Naive thymus-derived CD4-positive, alpha-beta T cell (primary cell): ENCODE measurements around the gene NHLH2. TPM values are rescaled to one million over a fixed set of nuclear protein-coding genes. Genes with fewer than 3 reads are reported as not detected.

Experiments used
- ATAC-seq: fragments of 150-1000 bp; cut with Tn5 transposase; 2 replicates; pipeline ENCODE4 v1.10.0; 2021; ENCODE audit warnings: mild to moderate bottlenecking, moderate library complexity
- CTCF ChIA-PET: fragments of 350-600 bp; sonication (Branson Sonifier 250); formaldehyde crosslinking; loops from one replicate; lab custom pipeline; 2021; ENCODE audit warnings: antibody characterized with exemption; lab: Charles Lee
- POLR2A ChIA-PET: fragments of 350-600 bp; sonication (Branson Sonifier 250); formaldehyde crosslinking; loops from one replicate; lab custom pipeline; 2021; ENCODE audit warnings: antibody characterized with exemption, inconsistent platforms; lab: Charles Lee
- DNase-seq, 9 donors: peaks; one replicate each; pipeline versions ENCODE4 v3.0.0 to v3.0.0-alpha.2; 2020 to 2022; ENCODE audit warnings: mixed read lengths in 1 of 9
- H3K27ac ChIP-seq: one replicate; pipeline ENCODE4 v1.7.0; 2013; ENCODE audit warnings: mild to moderate bottlenecking, low read depth, low read length, moderate library complexity
- H3K27me3 ChIP-seq, 2 donors: one replicate each; pipeline ENCODE4 v1.7.0; 2013; ENCODE audit warnings: low read length in 2 of 2, mild to moderate bottlenecking in 2 of 2, moderate library complexity in 2 of 2; ENCODE audit not compliant: control insufficient read depth in 2 of 2, insufficient read depth in 2 of 2
- H3K36me3 ChIP-seq, 3 experiments: 1 replicate in 2 of 3; 2 replicates in 1 of 3; pipeline ENCODE4 v1.7.0; 2013; ENCODE audit warnings: low read length in 3 of 3, mild to moderate bottlenecking in 3 of 3, moderate library complexity in 1 of 3; ENCODE audit not compliant: insufficient read depth in 3 of 3, control insufficient read depth in 2 of 3
- H3K4me1 ChIP-seq, 2 donors: one replicate each; pipeline ENCODE4 v1.7.0; 2013; ENCODE audit warnings: low read length in 2 of 2, mild to moderate bottlenecking in 2 of 2, moderate library complexity in 1 of 2; ENCODE audit not compliant: control insufficient read depth in 2 of 2, insufficient read depth in 2 of 2
- H3K4me3 ChIP-seq: 2 replicates; pipeline ENCODE4 v1.7.0; 2013; ENCODE audit warnings: mild to moderate bottlenecking, low read length
- H3K9me3 ChIP-seq, 3 experiments: 1 replicate in 2 of 3; 2 replicates in 1 of 3; pipeline ENCODE4 v1.7.0; 2013; ENCODE audit warnings: low read length in 3 of 3; ENCODE audit not compliant: control insufficient read depth in 2 of 3
- H3K27ac Mint-ChIP-seq, 9 donors: one replicate each; pipeline ENCODE4 v1.8.0; 2020 to 2022; ENCODE audit warnings: mixed read lengths in 9 of 9, mild to moderate bottlenecking in 8 of 9, moderate library complexity in 5 of 9, inconsistent platforms in 2 of 9
- H3K27me3 Mint-ChIP-seq, 5 donors: one replicate each; pipeline ENCODE4 v1.8.0; 2021 to 2022; ENCODE audit warnings: mixed read lengths in 5 of 5, mild to moderate bottlenecking in 1 of 5
- H3K36me3 Mint-ChIP-seq, 5 donors: one replicate each; pipeline ENCODE4 v1.8.0; 2020 to 2022; ENCODE audit warnings: mixed read lengths in 5 of 5, mild to moderate bottlenecking in 3 of 5, inconsistent platforms in 1 of 5
- H3K4me1 Mint-ChIP-seq, 7 donors: one replicate each; pipeline ENCODE4 v1.8.0; 2020 to 2022; ENCODE audit warnings: mixed read lengths in 7 of 7, mild to moderate bottlenecking in 3 of 7, inconsistent platforms in 1 of 7
- H3K4me3 Mint-ChIP-seq, 10 donors: one replicate each; pipeline ENCODE4 v1.8.0; 2020 to 2022; ENCODE audit warnings: mild to moderate bottlenecking in 10 of 10, mixed read lengths in 10 of 10, moderate library complexity in 6 of 10, inconsistent platforms in 2 of 10
- H3K9me3 Mint-ChIP-seq, 11 donors: one replicate each; pipeline ENCODE4 v1.8.0; 2020 to 2022; ENCODE audit warnings: mixed read lengths in 11 of 11, mild to moderate bottlenecking in 4 of 11, inconsistent platforms in 1 of 11, moderate library complexity in 1 of 11
- intact Hi-C, 2 donors: fragments of 100-400 bp; cut with micrococcal nuclease; formaldehyde crosslinking; loops; one replicate each; pipeline ENCODE4 v1.15.1; 2023
- polyA plus RNA-seq, 2 donors: library from polyadenylated mRNA; unstranded; fragments of 300-500 nt; fragmentation: Illumina TruSeq; gene quantifications; one replicate each; pipeline ENCODE4 v1.2.3, GENCODE V29; 2021
- total RNA-seq, 6 experiments: library from RNA in 5 of 6; stranded (reverse) in 5 of 6; gene quantifications; 1 replicate in 5 of 6; 2 replicates in 1 of 6; pipeline ENCODE4 v1.2.3 and lab custom pipeline; 2021 to 2026

The NHLH2 gene
- total and polyA plus RNA-seq, 7 experiments from 2014 or later = not detected

GRCh38 chr1:115839029-115839678, 1.8 kb downstream of the NHLH2 start:
- POLR2A ChIA-PET = no interaction called here
- Mint-ChIP-seq H3K27ac (peak overlapping the region in 1 of 9 donors; percentile 57), H3K4me1 (peaks cover 3 to 13% (median 4%) of the 10 kb centered on the region in 7 donors), H3K27me3 (peaks cover 69 to 81% (median 76%) of the 10 kb centered on the region in 5 donors), H3K4me3 (peak overlapping the region; percentile 17 to 83 (median 67)), H3K36me3 (peaks cover 0 to 1% (median 0%) of the 10 kb centered on the region in 5 donors), H3K9me3 (no peaks in the 10 kb centered on the region)
- CTCF ChIA-PET = no interaction called here
- DNase-seq (peak in 1 of 9 donors; percentile 23), ATAC-seq (peak; percentile 29)
- no peaks in the 10 kb centered on the region for H3K4me1 ChIP-seq
- H3K27me3 ChIP-seq = peaks cover 0 to 14% of the 10 kb centered on the region in 2 donors
- H3K9me3 ChIP-seq = no peaks in the 10 kb centered on the region
- no peak overlapping the region for H3K27ac ChIP-seq
- H3K36me3 ChIP-seq = no peaks in the 10 kb centered on the region
- no peak overlapping the region for H3K4me3 ChIP-seq
- intact Hi-C loops = no loop called here

GRCh38 chr1:115838431-115839028, 2.4 kb downstream of the NHLH2 start:
- H3K4me3 ChIP-seq = no peak overlapping the region
- H3K27me3 ChIP-seq = peaks cover 0 to 14% of the 10 kb centered on the region in 2 donors
- no peaks in the 10 kb centered on the region for H3K36me3 ChIP-seq
- H3K36me3 Mint-ChIP-seq = peaks cover 0 to 1% (median 0%) of the 10 kb centered on the region in 5 donors
- H3K4me1 Mint-ChIP-seq = peaks cover 3 to 13% (median 4%) of the 10 kb centered on the region in 7 donors
- H3K27ac ChIP-seq = no peak overlapping the region
- H3K4me3 Mint-ChIP-seq = peak overlapping the region in 7 of 10 donors; percentile 17 to 83 (median 68)
- H3K9me3 Mint-ChIP-seq = no peaks in the 10 kb centered on the region
- no peaks in the 10 kb centered on the region for H3K4me1 ChIP-seq
- ATAC-seq = peak; percentile 30
- CTCF ChIA-PET = no interaction called here
- intact Hi-C loops = no loop called here
- H3K9me3 ChIP-seq = no peaks in the 10 kb centered on the region
- DNase-seq = no peak
- H3K27ac Mint-ChIP-seq = peak overlapping the region in 1 of 9 donors; percentile 57
- POLR2A ChIA-PET = no interaction called here
- H3K27me3 Mint-ChIP-seq = peaks cover 70 to 84% (median 77%) of the 10 kb centered on the region in 5 donors

- POLR2A ChIA-PET = no interaction called here
These were observed 3.0 kb downstream of the NHLH2 start for GRCh38 chr1:115837740-115838421.

GRCh38 chr1:115837341-115837739, 3.6 kb downstream of the NHLH2 start:
- Histone ChIP-seq H3K4me3 (no peak overlapping the region), H3K4me1 (no peaks in the 10 kb centered on the region), H3K27me3 (peaks cover 0 to 14% of the 10 kb centered on the region in 2 donors), H3K9me3 (no peaks in the 10 kb centered on the region), H3K27ac (no peak overlapping the region), H3K36me3 (no peaks in the 10 kb centered on the region)
- intact Hi-C loops = no loop called here
- DNase-seq = no peak
- Mint-ChIP-seq H3K9me3 (no peaks in the 10 kb centered on the region), H3K4me1 (peaks cover 3 to 13% (median 4%) of the 10 kb centered on the region in 7 donors), H3K27me3 (peaks cover 66 to 85% (median 73%) of the 10 kb centered on the region in 5 donors), H3K36me3 (peaks cover 0 to 3% (median 0%) of the 10 kb centered on the region in 5 donors), H3K4me3 (peak overlapping the region in 3 of 10 donors; percentile 15 to 80 (median 35)), H3K27ac (no peak overlapping the region)
- POLR2A ChIA-PET = no interaction called here
- CTCF ChIA-PET = no interaction called here
- no peak for ATAC-seq

More at GRCh38 chr1:115837740-115838421, 3.0 kb downstream of the NHLH2 start:
- Mint-ChIP-seq H3K9me3 (no peaks in the 10 kb centered on the region), H3K36me3 (peaks cover 0 to 1% (median 0%) of the 10 kb centered on the region in 5 donors), H3K27me3 (peaks cover 64 to 85% (median 73%) of the 10 kb centered on the region in 5 donors), H3K4me1 (peaks cover 3 to 13% (median 4%) of the 10 kb centered on the region in 7 donors), H3K27ac (no peak overlapping the region), H3K4me3 (peak overlapping the region in 5 of 10 donors; percentile 15 to 80 (median 25))
- Histone ChIP-seq H3K27me3 (peaks cover 0 to 14% of the 10 kb centered on the region in 2 donors), H3K9me3 (no peaks in the 10 kb centered on the region), H3K36me3 (no peaks in the 10 kb centered on the region), H3K4me1 (no peaks in the 10 kb centered on the region), H3K27ac (no peak overlapping the region), H3K4me3 (no peak overlapping the region)
- ATAC-seq (peak; percentile 29), DNase-seq (no peak)
- CTCF ChIA-PET = no interaction called here
- intact Hi-C loops = no loop called here

- ChIA-PET POLR2A (no interaction called here), CTCF (no interaction called here)
- Histone ChIP-seq H3K27ac (no peak overlapping the region), H3K4me1 (no peaks in the 10 kb centered on the region), H3K4me3 (no peak overlapping the region), H3K9me3 (no peaks in the 10 kb centered on the region), H3K27me3 (peaks cover 0 to 7% of the 10 kb centered on the region in 2 donors), H3K36me3 (no peaks in the 10 kb centered on the region)
- ATAC-seq (no peak), DNase-seq (no peak)
- Mint-ChIP-seq H3K27me3 (peaks cover 63 to 76% (median 66%) of the 10 kb centered on the region in 5 donors), H3K36me3 (peaks cover 0 to 5% (median 0%) of the 10 kb centered on the region in 5 donors), H3K4me3 (no peak overlapping the region), H3K27ac (no peak overlapping the region), H3K9me3 (no peaks in the 10 kb centered on the region), H3K4me1 (peaks cover 2 to 7% (median 3%) of the 10 kb centered on the region in 7 donors)
- intact Hi-C loops = no loop called here
These were observed 7.1 kb downstream of the NHLH2 start for GRCh38 chr1:115833856-115834255.

- Mint-ChIP-seq H3K27me3 (peaks cover 70 to 83% (median 76%) of the 10 kb centered on the region in 5 donors), H3K4me1 (peaks cover 0 to 8% (median 5%) of the 10 kb centered on the region in 7 donors), H3K27ac (no peak overlapping the region), H3K36me3 (peaks cover 0 to 6% (median 0%) of the 10 kb centered on the region in 5 donors), H3K9me3 (no peaks in the 10 kb centered on the region), H3K4me3 (no peak overlapping the region)
- ChIA-PET POLR2A (no interaction called here), CTCF (no interaction called here)
- Histone ChIP-seq H3K4me3 (no peak overlapping the region), H3K4me1 (no peaks in the 10 kb centered on the region), H3K27ac (no peak overlapping the region), H3K36me3 (no peaks in the 10 kb centered on the region), H3K9me3 (no peaks in the 10 kb centered on the region), H3K27me3 (peaks cover 0 to 6% of the 10 kb centered on the region in 2 donors)
- intact Hi-C loops = no loop called here
- no peak for DNase-seq
- ATAC-seq = no peak
These were observed 8.3 kb downstream of the NHLH2 start for GRCh38 chr1:115832651-115833050.
